H9 (cell line): ENCODE results near the gene SYNGAP1. TPM values are rescaled to one million over a fixed set of nuclear protein-coding genes. Genes with fewer than 3 reads are reported as not detected.

Experiments
- DNase-seq: peaks from one replicate; pipeline ENCODE4 v3.0.0-alpha.2; 2017
- H2AFZ ChIP-seq: one replicate; pipeline ENCODE4 v1.6.1; 2013; ENCODE audit warnings: mild to moderate bottlenecking, low read length, control low read depth, moderate library complexity
- H2AK5ac ChIP-seq: 2 replicates; pipeline ENCODE4 v1.6.1; 2013; ENCODE audit warnings: low read length, control low read depth, mixed read lengths; ENCODE audit not compliant: insufficient read length
- H2BK120ac ChIP-seq: one replicate; pipeline ENCODE4 v1.6.1; 2013; ENCODE audit warnings: low read depth, mild to moderate bottlenecking, low read length, control low read depth, inconsistent platforms; ENCODE audit not compliant: poor library complexity, severe bottlenecking
- H2BK12ac ChIP-seq: 2 replicates; pipeline ENCODE4 v1.6.1; 2013; ENCODE audit warnings: low read length, control low read depth, mixed read lengths, low read depth; ENCODE audit not compliant: insufficient read length
- H2BK15ac ChIP-seq: 2 replicates; pipeline ENCODE4 v1.6.1; 2013; ENCODE audit warnings: low read depth, low read length, control low read depth
- H2BK20ac ChIP-seq: one replicate; pipeline ENCODE4 v1.6.1; 2013; ENCODE audit warnings: low read depth, mild to moderate bottlenecking, low read length, control low read depth, inconsistent platforms; ENCODE audit not compliant: poor library complexity, severe bottlenecking
- H2BK5ac ChIP-seq: 2 replicates; pipeline ENCODE4 v1.6.1; 2013; ENCODE audit warnings: low read length, control low read depth, mixed read lengths; ENCODE audit not compliant: insufficient read length
- H3K14ac ChIP-seq: 2 replicates; pipeline ENCODE4 v1.6.1; 2013; ENCODE audit warnings: low read length, control low read depth; ENCODE audit not compliant: insufficient read depth
- H3K18ac ChIP-seq: 2 replicates; pipeline ENCODE4 v1.6.1; 2013; ENCODE audit warnings: low read depth, mild to moderate bottlenecking, mixed read lengths, low read length, control low read depth; ENCODE audit not compliant: insufficient read length
- H3K23ac ChIP-seq: 2 replicates; pipeline ENCODE4 v1.6.1; 2013; ENCODE audit warnings: low read length, control low read depth, mixed read lengths, low read depth; ENCODE audit not compliant: insufficient read length
- H3K23me2 ChIP-seq: 2 replicates; pipeline ENCODE4 v1.6.1; 2013; ENCODE audit warnings: low read depth, mild to moderate bottlenecking, mixed read lengths, low read length, control low read depth; ENCODE audit not compliant: insufficient read length, poor library complexity, severe bottlenecking
- H3K27ac ChIP-seq: 2 replicates; pipeline ENCODE4 v1.5.1; 2013; ENCODE audit warnings: low read length, control low read depth, mixed read lengths, low read depth; ENCODE audit not compliant: insufficient read length
- H3K27me3 ChIP-seq: 2 replicates; pipeline ENCODE4 v1.6.1; 2013; ENCODE audit warnings: low read length, control low read depth, inconsistent platforms; ENCODE audit not compliant: insufficient read depth
- H3K4ac ChIP-seq: 2 replicates; pipeline ENCODE4 v1.6.1; 2013; ENCODE audit warnings: low read depth, mild to moderate bottlenecking, control low read depth, inconsistent platforms, low read length, moderate library complexity
- H3K4me1 ChIP-seq: 2 replicates; pipeline ENCODE4 v1.6.1; 2013; ENCODE audit warnings: low read length, control low read depth, inconsistent platforms; ENCODE audit not compliant: insufficient read depth
- H3K4me2 ChIP-seq: 2 replicates; pipeline ENCODE4 v1.6.1; 2013; ENCODE audit warnings: low read length, control low read depth, mixed read lengths; ENCODE audit not compliant: insufficient read length, insufficient read depth
- H3K56ac ChIP-seq: 2 replicates; pipeline ENCODE4 v1.6.1; 2013; ENCODE audit warnings: low read depth, mild to moderate bottlenecking, mixed read lengths, low read length, control low read depth; ENCODE audit not compliant: insufficient read length
- H3K79me1 ChIP-seq: 2 replicates; pipeline ENCODE4 v1.6.1; 2013; ENCODE audit warnings: low read depth, mild to moderate bottlenecking, moderate library complexity, low read length, control low read depth, inconsistent platforms; ENCODE audit not compliant: insufficient read depth, poor library complexity, severe bottlenecking
- H3K79me2 ChIP-seq: 2 replicates; pipeline ENCODE4 v1.6.1; 2013; ENCODE audit warnings: low read length, control low read depth, inconsistent platforms; ENCODE audit not compliant: insufficient read depth
- H3K9ac ChIP-seq: 2 replicates; pipeline ENCODE4 v1.6.1; 2013; ENCODE audit warnings: low read length, control low read depth, mixed read lengths; ENCODE audit not compliant: insufficient read length; ENCODE audit errors: extremely low read depth
- H3K9me3 ChIP-seq: one replicate; pipeline ENCODE4 v1.6.1; 2013; ENCODE audit warnings: low read depth, low read length, inconsistent platforms; ENCODE audit not compliant: control insufficient read depth
- H3T11ph ChIP-seq: one replicate; pipeline ENCODE4 v1.6.1; 2013; ENCODE audit warnings: mild to moderate bottlenecking, low read length, control low read depth, inconsistent platforms
- H4K20me1 ChIP-seq: one replicate; pipeline ENCODE4 v1.6.1; 2013; ENCODE audit not compliant: control insufficient read depth, insufficient read length, insufficient read depth
- H4K5ac ChIP-seq: 2 replicates; pipeline ENCODE4 v1.6.1; 2013; ENCODE audit warnings: low read depth, mild to moderate bottlenecking, mixed read lengths, low read length, control low read depth; ENCODE audit not compliant: insufficient read length
- H4K8ac ChIP-seq: replicated peaks from 2 replicates; pipeline ENCODE4 v1.6.1; 2013; ENCODE audit warnings: low read length, control low read depth, mixed read lengths, low read depth; ENCODE audit not compliant: insufficient read length
- H4K91ac ChIP-seq: 2 replicates; pipeline ENCODE4 v1.6.1; 2013; ENCODE audit warnings: low read depth, mild to moderate bottlenecking, moderate library complexity, mixed read lengths, low read length, control low read depth; ENCODE audit not compliant: insufficient read length
- H3K27ac Mint-ChIP-seq, 3 experiments: 2 replicates in 2 of 3; 3 replicates in 1 of 3; pipeline ENCODE4 v1.8.0; 2020 to 2021; ENCODE audit warnings: mixed read lengths in 3 of 3, mild to moderate bottlenecking in 1 of 3, moderate library complexity in 1 of 3
- H3K27me3 Mint-ChIP-seq: 2 replicates; pipeline ENCODE4 v1.8.0; 2021; ENCODE audit warnings: low read depth, mild to moderate bottlenecking, moderate library complexity, mixed read lengths
- H3K36me3 Mint-ChIP-seq, 3 experiments: 2 replicates in 2 of 3; 3 replicates in 1 of 3; pipeline ENCODE4 v1.8.0; 2020 to 2021; ENCODE audit warnings: low read depth in 3 of 3, mixed read lengths in 3 of 3; ENCODE audit not compliant: insufficient read depth in 1 of 3
- H3K4me1 Mint-ChIP-seq, 2 experiments: 2 replicates each; pipeline ENCODE4 v1.8.0; 2020; ENCODE audit warnings: mixed read lengths in 2 of 2
- H3K4me3 Mint-ChIP-seq, 2 experiments: 2 replicates in 1 of 2; 3 replicates in 1 of 2; pipeline ENCODE4 v1.8.0; 2020 to 2021; ENCODE audit warnings: mild to moderate bottlenecking in 2 of 2, mixed read lengths in 2 of 2, moderate library complexity in 1 of 2
- H3K9me3 Mint-ChIP-seq, 2 experiments: 2 replicates in 1 of 2; 3 replicates in 1 of 2; pipeline ENCODE4 v1.8.0; 2020; ENCODE audit warnings: mild to moderate bottlenecking in 2 of 2, mixed read lengths in 2 of 2, moderate library complexity in 1 of 2
- WGBS: extraction: QIAGEN DNeasy Blood & Tissue Kit; methylation state at CpG from one replicate; pipeline ENCODE4 v1.1.7; 2013; ENCODE audit warnings: missing lambda C conversion rate, low lambda C conversion rate, mixed read lengths; ENCODE audit not compliant: insufficient read length; ENCODE audit errors: extremely low coverage; 5-methylcytosine and 5-hydroxymethylcytosine counted together
- total RNA-seq: library from RNA; stranded (reverse); gene quantifications from 2 replicates; pipeline ENCODE4 v1.2.1, GENCODE V29; 2021
- TF ChIP-seq, protein P1 (sequence below): fragments of 200-600 bp; sonication (generic); conservative IDR thresholded peaks from 3 replicates; pipeline ENCODE4 v1.8.0; 2021; ENCODE audit warnings: antibody characterized with exemption, mild to moderate bottlenecking

Gene SYNGAP1
- total RNA-seq, 1 experiment from 2014 or later: 121 TPM

DNA sequence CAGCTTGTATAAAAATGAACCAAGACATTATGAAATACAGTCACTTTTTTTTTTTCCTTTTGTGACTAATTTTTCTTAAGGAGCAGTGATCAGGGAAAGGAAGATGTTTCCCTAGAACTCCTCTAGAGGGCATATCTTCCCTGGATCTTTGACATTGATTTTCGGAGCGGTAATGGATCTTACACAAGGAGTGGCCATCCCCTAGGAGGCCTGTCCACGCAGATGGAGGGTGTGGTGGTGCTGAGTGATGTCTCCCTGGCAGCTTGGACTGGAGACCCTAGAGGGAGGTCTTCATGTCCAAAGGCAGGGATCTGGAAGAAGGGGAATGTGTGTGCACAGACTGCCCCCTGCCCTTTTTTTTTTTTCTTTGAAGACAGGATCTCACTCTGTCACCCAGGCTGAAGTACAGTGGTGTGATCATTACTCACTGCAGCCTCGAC lies 35.3 kb upstream of the SYNGAP1 start:
- Histone ChIP-seq H4K91ac (no peak overlapping the region), H3K79me2 (no peaks in the 10 kb centered on the region), H3K23ac (no peak overlapping the region), H3K79me1 (no peaks in the 10 kb centered on the region), H4K5ac (no peak overlapping the region), H2BK120ac (no peak overlapping the region), H2AK5ac (no peak overlapping the region), H3K4me1 (no peaks in the 10 kb centered on the region), H2BK12ac (no peak overlapping the region), H3K9ac (no peak overlapping the region), H3T11ph (no peak overlapping the region), H3K23me2 (no peaks in the 10 kb centered on the region), H2BK5ac (no peak overlapping the region), H3K9me3 (no peaks in the 10 kb centered on the region), H3K4ac (no peak overlapping the region), H3K18ac (no peak overlapping the region), H2AFZ (no peak overlapping the region), H2BK20ac (no peak overlapping the region), H3K4me2 (no peak overlapping the region), H4K8ac (no peak overlapping the region), H3K27ac (no peak overlapping the region), H3K14ac (no peak overlapping the region), H4K20me1 (no peaks in the 10 kb centered on the region), H3K56ac (no peak overlapping the region), H2BK15ac (no peak overlapping the region), H3K27me3 (no peaks in the 10 kb centered on the region)
- H3K4me1 Mint-ChIP-seq: peaks cover 2 to 3% of the 10 kb centered on the region in 2 experiments; a peak in 1 of 4 replicates
- H3K27ac Mint-ChIP-seq: no peak overlapping the region; a peak in 1 of 7 replicates
- TF ChIP-seq, protein P1, sequence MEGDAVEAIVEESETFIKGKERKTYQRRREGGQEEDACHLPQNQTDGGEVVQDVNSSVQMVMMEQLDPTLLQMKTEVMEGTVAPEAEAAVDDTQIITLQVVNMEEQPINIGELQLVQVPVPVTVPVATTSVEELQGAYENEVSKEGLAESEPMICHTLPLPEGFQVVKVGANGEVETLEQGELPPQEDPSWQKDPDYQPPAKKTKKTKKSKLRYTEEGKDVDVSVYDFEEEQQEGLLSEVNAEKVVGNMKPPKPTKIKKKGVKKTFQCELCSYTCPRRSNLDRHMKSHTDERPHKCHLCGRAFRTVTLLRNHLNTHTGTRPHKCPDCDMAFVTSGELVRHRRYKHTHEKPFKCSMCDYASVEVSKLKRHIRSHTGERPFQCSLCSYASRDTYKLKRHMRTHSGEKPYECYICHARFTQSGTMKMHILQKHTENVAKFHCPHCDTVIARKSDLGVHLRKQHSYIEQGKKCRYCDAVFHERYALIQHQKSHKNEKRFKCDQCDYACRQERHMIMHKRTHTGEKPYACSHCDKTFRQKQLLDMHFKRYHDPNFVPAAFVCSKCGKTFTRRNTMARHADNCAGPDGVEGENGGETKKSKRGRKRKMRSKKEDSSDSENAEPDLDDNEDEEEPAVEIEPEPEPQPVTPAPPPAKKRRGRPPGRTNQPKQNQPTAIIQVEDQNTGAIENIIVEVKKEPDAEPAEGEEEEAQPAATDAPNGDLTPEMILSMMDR: peak; percentile 68
- no peak overlapping the region; a peak in 1 of 5 replicates for H3K4me3 Mint-ChIP-seq
- H3K9me3 Mint-ChIP-seq: no peaks in the 10 kb centered on the region
- DNase-seq: peak; percentile 36
- H3K27me3 Mint-ChIP-seq: peaks cover 2% of the 10 kb centered on the region
- H3K36me3 Mint-ChIP-seq: no peaks in the 10 kb centered on the region
- WGBS: no CpG with 5 or more reads among the region's 4 CpGs
